AG09319 (cell line): ENCODE results near the gene CCR3.

ENCODE experiments used
- DNase-seq: peaks from one replicate; pipeline ENCODE4 v3.0.0-alpha.2; 2010; ENCODE audit warnings: low read depth; ENCODE audit errors: extremely low read depth
- TF ChIP-seq, protein P1 (sequence below): IDR thresholded peaks from 2 replicates; pipeline ENCODE4 v1.5.1; 2011; ENCODE audit warnings: low read depth, mild to moderate bottlenecking, inconsistent platforms, low read length, moderate library complexity

Gene CCR3

DNA sequence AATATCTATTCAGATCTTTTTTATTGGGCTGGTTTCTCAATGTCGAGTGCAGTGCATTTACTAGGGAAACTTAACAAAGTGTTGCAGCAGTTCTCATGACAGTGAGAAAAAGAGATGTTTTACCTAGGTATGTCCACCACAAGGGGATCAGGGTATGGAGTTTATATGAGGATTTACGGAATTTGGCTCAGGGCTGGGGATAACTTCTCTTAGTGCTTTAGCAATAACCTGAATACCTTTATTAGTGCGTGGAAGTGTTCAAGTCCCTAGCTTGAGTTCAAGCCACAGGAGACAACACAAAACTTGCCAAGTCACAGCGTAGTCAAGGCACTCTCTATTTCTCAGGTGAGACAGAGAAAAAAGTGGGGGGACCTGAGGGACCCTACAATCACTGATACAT is 3.9 kb upstream of the CCR3 start:
- no peak for DNase-seq
- TF ChIP-seq, protein P1, sequence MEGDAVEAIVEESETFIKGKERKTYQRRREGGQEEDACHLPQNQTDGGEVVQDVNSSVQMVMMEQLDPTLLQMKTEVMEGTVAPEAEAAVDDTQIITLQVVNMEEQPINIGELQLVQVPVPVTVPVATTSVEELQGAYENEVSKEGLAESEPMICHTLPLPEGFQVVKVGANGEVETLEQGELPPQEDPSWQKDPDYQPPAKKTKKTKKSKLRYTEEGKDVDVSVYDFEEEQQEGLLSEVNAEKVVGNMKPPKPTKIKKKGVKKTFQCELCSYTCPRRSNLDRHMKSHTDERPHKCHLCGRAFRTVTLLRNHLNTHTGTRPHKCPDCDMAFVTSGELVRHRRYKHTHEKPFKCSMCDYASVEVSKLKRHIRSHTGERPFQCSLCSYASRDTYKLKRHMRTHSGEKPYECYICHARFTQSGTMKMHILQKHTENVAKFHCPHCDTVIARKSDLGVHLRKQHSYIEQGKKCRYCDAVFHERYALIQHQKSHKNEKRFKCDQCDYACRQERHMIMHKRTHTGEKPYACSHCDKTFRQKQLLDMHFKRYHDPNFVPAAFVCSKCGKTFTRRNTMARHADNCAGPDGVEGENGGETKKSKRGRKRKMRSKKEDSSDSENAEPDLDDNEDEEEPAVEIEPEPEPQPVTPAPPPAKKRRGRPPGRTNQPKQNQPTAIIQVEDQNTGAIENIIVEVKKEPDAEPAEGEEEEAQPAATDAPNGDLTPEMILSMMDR, result no peak

DNA sequence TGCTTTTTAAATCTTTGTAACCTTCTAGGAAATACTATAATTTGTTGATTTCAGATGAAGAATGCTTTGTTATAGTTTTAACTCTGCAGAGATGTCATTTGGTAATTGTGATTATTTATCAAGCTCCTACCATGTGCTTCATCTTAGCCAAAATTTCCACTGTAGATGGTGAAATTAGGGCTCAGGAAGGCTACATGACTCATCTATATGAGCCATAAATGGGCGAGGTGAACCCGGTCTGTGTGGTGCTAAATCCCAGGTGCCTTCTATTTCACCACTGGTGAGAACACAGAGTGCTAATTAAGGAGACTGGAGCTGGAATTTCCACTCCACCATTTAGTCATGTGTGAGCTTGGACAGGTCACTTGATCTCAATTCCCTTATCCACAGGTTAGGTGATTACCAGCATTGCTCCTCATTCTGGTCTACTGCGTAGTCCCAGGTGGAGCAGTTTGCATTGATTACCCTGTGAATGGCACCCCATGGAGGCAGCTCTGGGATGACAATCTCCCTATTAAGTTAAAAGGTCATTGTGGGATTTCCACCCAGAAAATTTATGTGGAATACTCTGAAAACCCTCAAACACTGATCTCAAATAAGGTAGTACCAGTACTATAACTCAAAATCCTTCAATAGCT is 2.8 kb upstream of the CCR3 start:
- no peak for DNase-seq
- TF ChIP-seq, protein P1, result no peak

DNA sequence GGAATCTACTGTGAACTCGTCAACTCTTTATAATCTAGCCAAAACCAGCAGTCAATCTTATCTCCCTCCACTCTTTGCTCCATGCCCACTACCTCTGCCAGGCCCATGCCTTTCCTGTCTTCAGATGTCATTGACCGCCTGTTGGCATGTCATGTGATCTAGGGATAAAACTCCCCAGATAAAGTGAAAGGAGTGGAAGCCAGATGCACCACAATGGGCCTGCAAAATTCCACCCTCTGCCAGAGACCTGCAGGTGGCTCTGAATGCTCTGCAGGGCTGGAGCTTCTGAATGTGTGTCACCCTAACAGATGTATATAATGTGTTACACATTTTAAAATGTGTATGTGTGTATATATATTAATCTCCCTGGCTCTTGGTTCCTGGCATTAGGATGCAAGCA is 2.3 kb upstream of the CCR3 start:
- TF ChIP-seq, protein P1, result no peak
- no peak for DNase-seq

DNA sequence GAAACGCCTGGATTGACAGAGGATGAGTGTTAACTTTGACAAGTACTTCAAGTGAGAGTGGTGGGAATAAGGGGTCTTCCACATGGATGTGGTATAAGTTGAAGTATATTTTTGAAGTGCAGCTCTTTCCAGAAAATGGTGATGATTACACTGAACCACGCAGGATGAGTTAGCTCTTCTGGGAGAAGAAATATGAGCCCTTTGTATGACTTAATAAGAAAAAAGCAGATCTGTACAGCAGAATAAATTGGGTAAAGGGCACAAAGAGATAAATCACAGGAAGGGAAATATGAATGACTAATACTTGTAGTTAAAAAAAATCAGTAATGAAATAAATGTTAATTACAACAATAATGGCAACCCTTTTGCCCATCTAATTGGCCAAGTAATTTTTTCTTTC is 1.3 kb downstream of the CCR3 start:
- TF ChIP-seq, protein P1, result no peak

DNA sequence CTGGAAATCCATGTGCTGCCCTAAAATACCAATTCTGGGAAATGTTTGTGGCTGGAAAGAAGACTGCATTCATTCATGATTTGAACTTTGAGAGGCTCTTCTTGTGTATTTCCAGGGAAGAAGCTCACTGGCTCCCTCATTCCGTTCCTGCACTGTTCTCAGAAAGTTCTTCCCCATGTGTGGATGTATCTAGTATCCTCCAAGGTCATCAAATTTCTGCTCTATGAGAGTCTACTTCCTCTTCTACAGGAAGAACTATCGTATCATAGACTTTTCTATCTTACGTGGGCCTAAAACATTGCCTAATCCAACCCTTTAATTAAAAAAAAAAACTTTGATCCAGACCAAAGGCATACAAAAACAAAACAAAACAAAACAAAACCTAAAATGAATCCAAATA is 2.9 kb downstream of the CCR3 start:
- no peak for DNase-seq

More for the DNA sequence above, 1.3 kb downstream of the CCR3 start:
- no peak for DNase-seq

DNA sequence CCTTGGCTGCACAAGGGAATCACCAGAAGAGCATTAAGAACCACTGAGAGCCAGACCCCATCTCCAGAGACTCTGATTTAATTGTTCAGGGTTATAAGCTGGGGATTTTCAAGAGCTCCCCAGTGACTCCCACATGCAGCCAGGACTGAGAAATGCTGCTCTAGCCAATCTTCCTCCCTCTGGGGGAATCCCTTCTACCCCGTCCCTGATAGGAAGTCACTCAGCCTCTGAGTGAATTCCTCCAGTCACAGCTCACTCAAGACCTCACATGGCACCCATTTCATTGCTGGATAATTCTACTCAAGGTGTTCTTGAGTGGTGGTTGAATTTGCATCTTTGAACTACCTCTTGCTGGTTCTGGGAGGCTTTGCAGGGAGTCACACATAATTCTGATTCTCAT is 10.7 kb downstream of the CCR3 start:
- TF ChIP-seq, protein P1, result no peak
- no peak for DNase-seq

More for the DNA sequence above, 2.9 kb downstream of the CCR3 start:
- TF ChIP-seq, protein P1, result no peak

DNA sequence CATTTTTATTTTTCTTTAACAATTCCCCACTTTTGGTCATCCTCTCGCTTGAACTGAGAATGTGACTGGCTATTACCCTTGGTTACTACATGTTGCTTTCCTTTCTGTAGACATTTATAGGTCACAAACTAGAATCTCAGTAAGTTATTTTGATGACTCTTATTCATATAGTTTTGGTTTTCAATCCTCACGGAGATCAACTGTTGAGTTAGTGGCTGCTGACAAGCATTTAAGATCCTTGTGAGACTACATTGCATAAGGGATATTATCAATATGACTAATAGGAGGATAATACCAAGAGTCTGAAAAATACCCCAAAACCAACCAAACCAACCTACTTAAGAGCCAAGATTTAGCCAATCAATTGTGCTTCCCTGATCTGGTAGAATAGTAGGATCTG is 16.3 kb downstream of the CCR3 start:
- TF ChIP-seq, protein P1, result no peak
- no peak for DNase-seq
